Hematopoietic multipotent progenitor cell treated with erythropoietin and hydrocortisone succinate and interleukin-3 and kit ligand, for 6 days (in vitro differentiated cells): ENCODE data around the gene NOSTRIN.
"Not testable (repeated sequence)": the region's sequence is repeated elsewhere in the genome, so short reads cannot be mapped to it uniquely, and the experiment has no call there.

Source experiments
- DNase-seq: peaks from one replicate; pipeline ENCODE4 v3.0.0-alpha.2; 2015

Gene NOSTRIN

DNA sequence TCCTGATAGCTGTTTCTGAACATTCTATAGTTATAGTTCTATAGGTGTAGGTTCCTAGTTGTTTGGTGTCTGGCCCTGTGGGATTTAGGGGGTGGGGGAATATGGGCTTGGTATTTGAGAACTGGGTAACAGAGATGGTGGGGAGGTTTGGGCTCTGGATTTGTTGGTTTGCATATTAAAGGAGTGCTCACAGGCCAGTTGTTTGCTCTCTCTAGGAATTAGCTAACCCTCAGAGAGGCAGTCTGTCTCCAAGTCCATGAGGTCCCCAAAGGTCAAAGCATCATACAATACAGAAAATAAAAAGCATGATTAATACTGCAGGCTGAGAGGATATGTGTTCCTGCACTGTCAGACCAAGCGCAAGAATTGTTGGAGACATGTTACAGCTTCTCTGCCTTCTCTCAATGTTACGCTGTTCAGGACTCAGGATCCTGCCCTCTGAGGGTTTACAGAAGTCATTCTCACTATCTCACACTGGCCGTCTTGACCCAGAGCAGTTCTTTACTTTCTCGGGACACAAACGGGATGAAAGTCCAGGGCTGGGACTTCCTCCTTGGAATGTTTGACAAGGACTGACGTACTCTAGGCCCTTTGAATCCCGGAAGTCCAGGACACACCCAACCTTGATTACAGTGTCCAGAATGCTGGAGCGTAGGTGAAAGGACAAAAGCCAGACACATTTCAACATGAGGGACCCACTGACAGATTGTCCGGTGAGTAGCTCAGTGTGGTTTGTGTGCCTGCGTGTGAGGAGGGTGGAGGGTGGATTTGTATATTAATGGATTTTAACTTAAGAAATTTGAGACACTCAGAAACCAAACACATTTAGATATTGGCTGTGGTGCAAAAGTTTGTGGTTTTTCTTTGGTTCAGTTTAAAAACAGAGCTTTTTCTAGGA lies at the start of gene NOSTRIN:
Gene NOSTRIN, plus strand, starts transcription at position 677 of the 898 bp plus-strand sequence. Its CDS starts 10 bp downstream, at position 687.
- no peak for DNase-seq

GRCh38 chr2:168753765-168754329 lies 48.6 kb upstream of the NOSTRIN start:
- no peak for DNase-seq

GRCh38 chr2:168757223-168757622 lies 45.2 kb upstream of the NOSTRIN start:
- peak; percentile 55 for DNase-seq

DNA sequence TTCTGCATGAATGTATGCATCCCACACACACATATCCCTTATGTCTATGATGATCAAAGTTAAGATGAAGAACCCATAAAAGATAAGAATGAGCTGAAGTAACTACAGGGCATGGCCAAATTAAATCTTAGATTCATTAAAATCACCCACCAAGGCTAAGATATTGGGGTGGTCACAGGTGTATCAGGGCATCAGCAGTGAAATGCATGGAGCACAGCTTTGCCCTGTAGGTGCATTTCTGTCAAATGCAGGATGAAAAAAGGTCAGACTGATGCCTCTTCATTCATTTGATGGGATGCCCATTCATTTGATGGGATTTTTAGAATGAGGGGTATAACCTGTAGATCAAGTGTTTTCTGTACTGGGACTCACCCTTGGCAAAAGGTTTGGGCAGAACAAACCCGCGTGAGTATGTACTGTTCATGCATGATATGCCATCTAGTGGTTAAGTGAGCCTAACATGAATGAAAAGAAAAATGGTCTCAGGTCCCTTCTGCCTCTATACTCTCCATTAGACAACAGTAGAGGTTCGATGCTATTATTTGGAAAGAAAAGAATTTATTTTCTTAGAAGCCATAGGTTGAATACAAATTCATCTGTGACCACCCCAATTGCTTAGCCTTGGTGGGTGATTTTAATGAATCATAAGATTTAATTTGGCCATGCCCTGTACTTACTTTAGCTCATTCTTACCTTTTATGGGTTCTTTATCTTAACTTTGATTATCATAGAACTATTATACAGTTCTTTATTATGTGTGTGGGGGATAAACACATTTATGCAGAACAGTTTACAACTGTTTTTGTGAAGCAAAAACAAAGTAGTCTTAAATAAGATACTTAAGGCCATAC lies 43.2 kb upstream of the NOSTRIN start:
- peak; percentile 83 for DNase-seq

- DNase-seq, result no peak
Measured at GRCh38 chr2:168765401-168765800, 37.0 kb upstream of the NOSTRIN start.

GRCh38 chr2:168766600-168766999 lies 35.8 kb upstream of the NOSTRIN start:
- DNase-seq, result no peak

DNA sequence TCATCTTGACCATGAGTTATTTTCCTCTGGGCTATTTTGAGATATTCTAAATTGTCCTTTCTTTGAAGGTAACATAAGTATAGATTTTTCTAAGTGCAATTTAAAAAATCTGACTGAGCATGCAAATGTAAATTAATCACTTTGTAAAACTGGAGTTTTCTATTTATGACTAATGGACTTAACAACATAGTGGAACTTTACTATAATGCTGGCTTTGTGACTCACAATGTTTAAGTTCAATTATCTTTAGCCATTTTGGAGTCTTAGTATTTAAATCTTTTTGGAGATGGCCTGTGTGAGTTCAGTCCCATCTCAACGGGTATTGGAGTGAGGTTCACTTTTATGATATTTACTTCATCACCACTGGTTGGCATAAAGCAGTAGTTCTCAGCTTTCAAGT lies 35.2 kb upstream of the NOSTRIN start:
- no peak for DNase-seq

GRCh38 chr2:168768357-168768756 lies 34.1 kb upstream of the NOSTRIN start:
- not testable (repeated sequence) for DNase-seq

DNA sequence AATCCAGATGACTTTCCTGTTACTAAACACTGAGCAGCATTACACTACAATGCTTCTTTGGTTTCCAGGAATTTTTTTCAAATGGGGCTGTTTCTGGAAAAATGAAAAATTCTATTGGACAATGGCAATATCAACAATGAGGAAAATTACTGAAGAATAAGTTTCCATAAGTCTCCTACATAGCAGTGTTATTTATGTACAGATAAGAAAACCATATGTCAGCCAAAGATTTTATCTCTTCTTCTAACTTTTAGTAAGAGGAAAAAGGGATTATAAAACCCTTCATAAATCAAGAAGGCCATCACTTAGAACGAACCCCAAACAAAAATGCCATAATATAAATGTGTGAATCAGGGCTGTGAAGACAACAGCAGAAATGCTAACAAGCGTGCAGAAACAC lies 31.6 kb upstream of the NOSTRIN start:
- DNase-seq, result no peak

- DNase-seq, result no peak
Measured at GRCh38 chr2:168772704-168773103, 29.7 kb upstream of the NOSTRIN start.

- no peak for DNase-seq
Measured at GRCh38 chr2:168773128-168773527, 29.3 kb upstream of the NOSTRIN start.

DNA sequence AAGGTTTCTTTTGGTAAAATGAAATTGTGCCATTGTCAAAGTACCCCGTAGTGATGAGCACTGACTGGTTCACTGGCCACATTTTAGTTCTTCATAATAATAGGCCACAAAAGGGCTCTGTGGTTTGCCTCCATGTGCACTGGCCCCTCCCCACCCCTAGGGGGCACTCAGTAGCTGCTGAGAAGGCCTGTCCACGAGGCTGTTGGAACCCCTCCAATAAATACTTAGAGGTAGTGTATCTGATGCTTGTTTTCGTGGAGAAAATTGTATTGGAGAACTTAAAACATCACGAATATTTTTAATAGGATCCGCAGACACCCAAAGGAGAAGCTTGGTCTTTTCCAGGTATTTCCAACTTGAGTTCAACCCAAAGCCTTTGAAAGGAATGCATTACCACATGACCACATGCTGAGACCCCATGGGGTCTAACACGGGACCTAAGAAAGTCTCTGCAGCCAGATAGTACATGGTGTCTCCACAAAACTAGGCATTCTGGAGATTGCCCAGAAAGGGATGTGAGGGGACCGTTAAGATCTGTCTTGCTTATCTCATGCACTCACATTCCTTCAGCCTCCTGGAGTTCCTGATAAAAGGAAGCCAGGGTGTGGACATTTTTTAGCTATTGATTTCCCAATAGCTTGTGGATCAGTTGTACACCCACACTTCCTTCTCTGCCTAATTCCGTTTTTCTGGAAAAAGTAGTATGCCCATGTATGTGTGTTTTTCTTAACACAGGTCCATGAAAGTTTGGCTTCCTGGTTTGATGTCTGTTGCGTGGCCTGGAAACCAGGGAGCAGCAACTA lies 28.5 kb upstream of the NOSTRIN start:
- peak; percentile 90 for DNase-seq

- DNase-seq, result no peak
Measured at GRCh38 chr2:168775837-168776236, 26.6 kb upstream of the NOSTRIN start.

- DNase-seq, result peak; percentile 25
Measured at GRCh38 chr2:168780669-168781071, 21.8 kb upstream of the NOSTRIN start.

GRCh38 chr2:168781191-168781817 lies 21.1 kb upstream of the NOSTRIN start:
- DNase-seq, result peak; percentile 83

DNA sequence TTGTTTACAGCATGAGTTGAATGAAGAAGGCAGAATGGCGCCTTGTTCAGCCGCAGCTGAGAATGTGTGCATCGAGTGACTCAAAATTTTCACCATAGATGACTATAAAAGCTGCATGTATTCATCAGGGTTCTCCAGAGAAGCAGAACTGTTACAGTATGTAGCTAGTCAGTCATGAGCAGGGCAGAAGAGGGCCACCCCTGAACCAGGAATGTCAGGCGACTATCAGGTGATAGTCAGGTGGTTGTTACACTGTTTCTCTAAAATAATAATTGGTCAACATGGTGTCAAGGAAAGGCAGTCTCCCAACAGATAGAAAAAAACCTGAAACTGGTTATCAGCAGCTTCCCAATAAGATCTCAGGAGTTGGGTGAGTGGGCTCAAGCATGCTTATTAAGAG lies 20.2 kb upstream of the NOSTRIN start:
- no peak for DNase-seq

GRCh38 chr2:168784993-168785392 lies 17.4 kb upstream of the NOSTRIN start:
- DNase-seq, result no peak

DNA sequence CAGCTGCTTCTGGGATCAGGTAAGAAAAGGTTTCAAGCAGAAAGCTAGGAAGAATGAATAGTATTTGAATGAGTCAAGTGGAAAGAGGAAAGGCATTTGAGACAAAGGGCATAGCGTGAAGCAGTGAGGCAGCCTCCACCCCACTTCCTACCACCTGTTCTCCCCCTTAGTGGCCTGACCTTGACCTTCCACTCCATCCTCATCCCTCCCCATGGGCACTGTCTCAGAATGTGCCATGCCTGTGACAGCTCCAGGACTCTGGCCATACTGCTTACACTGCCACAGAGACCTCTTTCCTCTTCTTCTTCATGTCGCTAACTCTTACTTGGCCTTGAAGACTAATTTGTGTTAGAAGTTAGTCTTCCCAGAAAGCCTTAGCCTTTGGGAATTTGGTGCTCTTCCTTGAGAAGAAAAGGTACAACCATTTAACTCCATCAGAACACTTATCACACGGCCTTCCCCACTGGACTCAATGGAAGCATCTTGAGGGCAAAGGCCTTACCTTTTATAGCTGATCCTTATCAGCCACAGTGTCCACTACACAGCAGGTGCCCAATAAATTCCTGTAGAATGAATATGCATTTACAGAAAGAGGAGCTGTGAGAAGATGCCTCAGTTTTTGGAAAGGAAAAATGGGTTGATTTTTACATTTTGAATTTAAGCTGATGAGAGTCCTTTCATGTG lies 15.2 kb upstream of the NOSTRIN start:
- DNase-seq, result no peak

DNA sequence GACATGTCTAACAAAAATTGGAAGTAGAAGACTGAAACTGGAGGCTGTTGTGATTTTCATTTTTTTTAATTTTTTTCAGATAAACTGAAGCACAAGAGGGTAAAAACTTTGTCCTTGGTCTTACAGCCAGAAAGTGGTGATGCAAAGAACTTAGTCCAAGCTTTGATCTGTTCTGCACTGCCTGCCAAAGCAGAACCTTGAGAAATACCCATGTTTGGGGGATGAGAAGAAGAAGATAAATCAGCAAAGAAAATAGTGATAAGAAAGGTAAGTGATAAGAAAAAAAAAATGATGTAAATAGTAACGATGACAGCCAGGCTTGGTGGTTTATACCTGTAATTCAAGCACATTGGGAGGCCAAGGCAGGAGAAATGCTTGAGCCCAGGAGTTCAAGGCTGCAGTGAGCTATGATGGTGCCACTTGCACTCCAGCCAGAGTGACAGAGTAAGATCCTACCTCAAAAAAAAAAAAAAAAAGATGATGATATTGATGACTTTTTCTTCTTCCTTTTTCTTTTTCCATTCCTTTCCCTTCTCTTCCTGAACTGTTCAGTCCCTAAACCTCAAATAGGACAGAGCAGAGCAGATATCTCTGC lies 14.6 kb upstream of the NOSTRIN start:
- no peak for DNase-seq

GRCh38 chr2:168789776-168790175 lies 12.7 kb upstream of the NOSTRIN start:
- no peak for DNase-seq
